Measurements from ENCODE around the gene MCTP1. TPM values are rescaled to one million over a fixed set of nuclear protein-coding genes. Genes with fewer than 3 reads are reported as not detected.
A peak's percentile ranks its signal among the peaks of the same experiment; 100 is the strongest.

The MCTP1 gene
- total and polyA plus RNA-seq, 2 donors from 2014 or later: 1.4 to 19.3 TPM

DNA sequence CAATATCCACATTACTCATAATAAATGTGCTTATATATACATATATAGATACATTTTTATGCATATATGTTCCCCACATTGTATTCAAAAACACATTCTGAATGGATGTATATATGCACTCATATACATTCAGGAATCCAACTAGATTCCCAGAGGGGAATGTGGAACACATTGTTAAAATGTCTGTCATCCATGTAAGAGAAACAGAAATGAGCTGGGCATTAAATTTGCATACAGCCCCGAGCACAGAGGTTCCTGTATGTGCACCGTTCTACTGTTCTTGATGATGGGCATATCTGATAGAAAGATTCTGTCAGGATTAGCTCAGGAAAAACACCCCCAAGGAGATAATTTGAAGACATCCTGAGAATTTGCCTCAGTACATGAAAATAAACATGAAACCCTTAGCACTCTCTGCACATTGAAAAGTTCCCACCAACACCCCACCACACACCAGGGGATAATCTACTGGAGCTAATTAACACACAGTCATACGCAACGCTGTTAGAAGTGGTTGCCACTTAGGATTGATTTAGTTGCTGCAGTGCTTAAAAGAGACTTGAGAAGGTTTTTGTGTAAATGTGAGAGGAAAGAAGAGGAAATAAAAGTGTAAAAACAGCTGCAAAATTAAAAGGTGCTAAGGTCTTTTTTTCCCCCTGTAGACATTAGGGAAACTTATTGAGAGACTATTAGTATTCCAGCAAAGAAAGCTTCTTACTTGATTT, 443.1 kb downstream of the MCTP1 start:
- FAIRE-seq (no peak), DNase-seq (no peak)
- TF ChIP-seq, protein P1, sequence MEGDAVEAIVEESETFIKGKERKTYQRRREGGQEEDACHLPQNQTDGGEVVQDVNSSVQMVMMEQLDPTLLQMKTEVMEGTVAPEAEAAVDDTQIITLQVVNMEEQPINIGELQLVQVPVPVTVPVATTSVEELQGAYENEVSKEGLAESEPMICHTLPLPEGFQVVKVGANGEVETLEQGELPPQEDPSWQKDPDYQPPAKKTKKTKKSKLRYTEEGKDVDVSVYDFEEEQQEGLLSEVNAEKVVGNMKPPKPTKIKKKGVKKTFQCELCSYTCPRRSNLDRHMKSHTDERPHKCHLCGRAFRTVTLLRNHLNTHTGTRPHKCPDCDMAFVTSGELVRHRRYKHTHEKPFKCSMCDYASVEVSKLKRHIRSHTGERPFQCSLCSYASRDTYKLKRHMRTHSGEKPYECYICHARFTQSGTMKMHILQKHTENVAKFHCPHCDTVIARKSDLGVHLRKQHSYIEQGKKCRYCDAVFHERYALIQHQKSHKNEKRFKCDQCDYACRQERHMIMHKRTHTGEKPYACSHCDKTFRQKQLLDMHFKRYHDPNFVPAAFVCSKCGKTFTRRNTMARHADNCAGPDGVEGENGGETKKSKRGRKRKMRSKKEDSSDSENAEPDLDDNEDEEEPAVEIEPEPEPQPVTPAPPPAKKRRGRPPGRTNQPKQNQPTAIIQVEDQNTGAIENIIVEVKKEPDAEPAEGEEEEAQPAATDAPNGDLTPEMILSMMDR (IDR thresholded peaks at IDR 0.05; ENCODE audit: borderline replicate concordance, extremely low read depth, insufficient read depth): no peak
- Histone ChIP-seq H3K9ac (ENCODE audit: low read length in 3 of 3) (no peak overlapping the region), H3K27me3 (ENCODE audit: control insufficient read depth, insufficient read depth, low read length) (no peaks in the 10 kb centered on the region), H3K36me3 (ENCODE audit: control insufficient read depth in 2 of 3, insufficient read depth in 3 of 3, low read length in 3 of 3) (no peaks in the 10 kb centered on the region), H3K4me1 (ENCODE audit: control insufficient read depth in 2 of 3, insufficient read depth in 2 of 3, low read depth in 1 of 3, low read length in 3 of 3) (no peaks in the 10 kb centered on the region), H3K27ac (ENCODE audit: low read depth in 2 of 2, low read length in 2 of 2) (no peak overlapping the region), H3K4me3 (ENCODE audit: low read length in 3 of 3) (no peak overlapping the region), H3K9me3 (ENCODE audit: control insufficient read depth in 2 of 3, insufficient read depth in 1 of 3, low read length in 3 of 3) (no peaks in the 10 kb centered on the region)
- intact Hi-C loops (cut with DNase I): no loop called here

DNA sequence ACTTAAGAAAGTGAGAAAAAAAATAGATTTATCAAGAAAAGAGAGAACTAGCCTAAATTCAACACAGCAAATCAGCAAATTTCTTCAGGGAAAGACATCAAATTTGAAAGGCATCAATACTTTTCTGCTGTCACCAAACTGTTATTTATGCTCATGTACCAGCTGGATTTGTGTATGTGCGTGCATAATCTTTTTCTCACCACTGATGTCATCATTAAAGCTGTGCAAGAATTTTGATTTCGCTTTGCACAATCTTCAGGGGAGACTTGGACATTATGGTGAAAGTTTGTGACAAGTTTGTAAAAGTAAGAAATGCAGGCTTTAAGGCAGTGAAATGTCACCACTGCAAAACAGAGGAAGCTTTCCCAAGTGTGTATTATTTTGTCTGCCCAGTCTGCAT, 451.0 kb downstream of the MCTP1 start:
- no peaks in the 10 kb centered on the region for H3K4me1 ChIP-seq (ENCODE audit: control insufficient read depth in 2 of 3, insufficient read depth in 2 of 3, low read depth in 1 of 3, low read length in 3 of 3)
- no peak overlapping the region for H3K27ac ChIP-seq (ENCODE audit: low read depth in 2 of 2, low read length in 2 of 2)
- H3K4me3 ChIP-seq (ENCODE audit: low read length in 3 of 3): no peak overlapping the region
- intact Hi-C loops (cut with DNase I): no loop called here
- H3K9ac ChIP-seq (ENCODE audit: low read length in 3 of 3): no peak overlapping the region
- no peaks in the 10 kb centered on the region for H3K27me3 ChIP-seq (ENCODE audit: control insufficient read depth, insufficient read depth, low read length)
- FAIRE-seq (no peak), DNase-seq (no peak)
- no peaks in the 10 kb centered on the region for H3K36me3 ChIP-seq (ENCODE audit: control insufficient read depth in 2 of 3, insufficient read depth in 3 of 3, low read length in 3 of 3)
- H3K9me3 ChIP-seq (ENCODE audit: control insufficient read depth in 2 of 3, insufficient read depth in 1 of 3, low read length in 3 of 3): no peaks in the 10 kb centered on the region
- TF ChIP-seq, protein P1 (IDR thresholded peaks at IDR 0.05; ENCODE audit: borderline replicate concordance, extremely low read depth, insufficient read depth): no peak

- FAIRE-seq (no peak), DNase-seq (peak in 3 of 5 donors; percentile 7 to 25 (median 10))
- Histone ChIP-seq H3K4me3 (ENCODE audit: low read length in 3 of 3) (no peak overlapping the region), H3K27ac (ENCODE audit: low read depth in 2 of 2, low read length in 2 of 2) (no peak overlapping the region), H3K36me3 (ENCODE audit: control insufficient read depth in 2 of 3, insufficient read depth in 3 of 3, low read length in 3 of 3) (no peaks in the 10 kb centered on the region), H3K4me1 (ENCODE audit: control insufficient read depth in 2 of 3, insufficient read depth in 2 of 3, low read depth in 1 of 3, low read length in 3 of 3) (no peaks in the 10 kb centered on the region), H3K27me3 (ENCODE audit: control insufficient read depth, insufficient read depth, low read length) (no peaks in the 10 kb centered on the region), H3K9ac (ENCODE audit: low read length in 3 of 3) (no peak overlapping the region), H3K9me3 (ENCODE audit: control insufficient read depth in 2 of 3, insufficient read depth in 1 of 3, low read length in 3 of 3) (no peaks in the 10 kb centered on the region)
- intact Hi-C loops (cut with DNase I): no loop called here
- TF ChIP-seq, protein P1 (IDR thresholded peaks at IDR 0.05; ENCODE audit: borderline replicate concordance, extremely low read depth, insufficient read depth): no peak
Observed at GRCh38 chr5:94832685-94833084, 452.2 kb downstream of the MCTP1 start.

All from kidney (tissue), 14 donors.